ENCODE data around the gene NFATC2.
"Not testable (repeated sequence)": the region's sequence is repeated elsewhere in the genome, so short reads cannot be mapped to it uniquely, and the experiment has no call there.

Gene NFATC2

GRCh38 chr20:51579137-51579536 lies 36.6 kb upstream of the NFATC2 start:
- H3K4me1 ChIP-seq (ENCODE audit: control insufficient read depth, insufficient read depth, low read length, poor library complexity, severe bottlenecking): peaks cover 6% of the 10 kb centered on the region
- H3K36me3 ChIP-seq (ENCODE audit: control insufficient read depth, insufficient read depth, low read length): no peaks in the 10 kb centered on the region
- no peaks in the 10 kb centered on the region for H3K9me3 ChIP-seq (ENCODE audit: control insufficient read depth, low read length)
- H3K27ac ChIP-seq (ENCODE audit: low read depth, low read length, severe bottlenecking): no peak overlapping the region
- 80 to 81% methylated on average over 1 to 6 of the region's 8 CpGs for WGBS, 2 experiments (ENCODE audit: insufficient coverage in 2 of 2)
- no peak overlapping the region for H3K4me3 ChIP-seq (ENCODE audit: extremely low read depth, insufficient read depth, low read length, poor library complexity, severe bottlenecking)

GRCh38 chr20:51578145-51578459 lies 35.6 kb upstream of the NFATC2 start:
- WGBS, 2 experiments (ENCODE audit: insufficient coverage in 2 of 2): 93 to 100% methylated on average over 2 of the region's 2 CpGs
- Histone ChIP-seq H3K9me3 (ENCODE audit: control insufficient read depth, low read length) (no peaks in the 10 kb centered on the region), H3K36me3 (ENCODE audit: control insufficient read depth, insufficient read depth, low read length) (no peaks in the 10 kb centered on the region), H3K27ac (ENCODE audit: low read depth, low read length, severe bottlenecking) (no peak overlapping the region), H3K4me1 (ENCODE audit: control insufficient read depth, insufficient read depth, low read length, poor library complexity, severe bottlenecking) (peaks cover 6% of the 10 kb centered on the region), H3K4me3 (ENCODE audit: extremely low read depth, insufficient read depth, low read length, poor library complexity, severe bottlenecking) (no peak overlapping the region)

GRCh38 chr20:51577432-51578144 lies 35.1 kb upstream of the NFATC2 start:
- no peaks in the 10 kb centered on the region for H3K9me3 ChIP-seq (ENCODE audit: control insufficient read depth, low read length)
- H3K4me3 ChIP-seq (ENCODE audit: extremely low read depth, insufficient read depth, low read length, poor library complexity, severe bottlenecking): no peak overlapping the region
- H3K36me3 ChIP-seq (ENCODE audit: control insufficient read depth, insufficient read depth, low read length): no peaks in the 10 kb centered on the region
- no peak overlapping the region for H3K27ac ChIP-seq (ENCODE audit: low read depth, low read length, severe bottlenecking)
- H3K4me1 ChIP-seq (ENCODE audit: control insufficient read depth, insufficient read depth, low read length, poor library complexity, severe bottlenecking): peaks cover 6% of the 10 kb centered on the region
- 91 to 93% methylated on average over 6 to 11 of the region's 11 CpGs for WGBS, 2 experiments (ENCODE audit: insufficient coverage in 2 of 2)

- Histone ChIP-seq H3K9me3 (ENCODE audit: control insufficient read depth, low read length) (no peaks in the 10 kb centered on the region), H3K27ac (ENCODE audit: low read depth, low read length, severe bottlenecking) (no peak overlapping the region), H3K4me1 (ENCODE audit: control insufficient read depth, insufficient read depth, low read length, poor library complexity, severe bottlenecking) (peaks cover 6% of the 10 kb centered on the region), H3K4me3 (ENCODE audit: extremely low read depth, insufficient read depth, low read length, poor library complexity, severe bottlenecking) (no peak overlapping the region), H3K36me3 (ENCODE audit: control insufficient read depth, insufficient read depth, low read length) (no peaks in the 10 kb centered on the region)
- WGBS, 2 experiments (ENCODE audit: insufficient coverage in 2 of 2): 78 to 100% methylated on average over 2 of the region's 3 CpGs
Measured at GRCh38 chr20:51575486-51575885, 33.0 kb upstream of the NFATC2 start.

GRCh38 chr20:51574248-51575033 lies 31.9 kb upstream of the NFATC2 start:
- WGBS, 2 experiments (ENCODE audit: insufficient coverage in 2 of 2): 87 to 100% methylated on average over 4 to 5 of the region's 6 CpGs
- Histone ChIP-seq H3K4me3 (ENCODE audit: extremely low read depth, insufficient read depth, low read length, poor library complexity, severe bottlenecking) (no peak overlapping the region), H3K9me3 (ENCODE audit: control insufficient read depth, low read length) (no peaks in the 10 kb centered on the region), H3K4me1 (ENCODE audit: control insufficient read depth, insufficient read depth, low read length, poor library complexity, severe bottlenecking) (peaks cover 6% of the 10 kb centered on the region), H3K27ac (ENCODE audit: low read depth, low read length, severe bottlenecking) (no peak overlapping the region), H3K36me3 (ENCODE audit: control insufficient read depth, insufficient read depth, low read length) (no peaks in the 10 kb centered on the region)

GRCh38 chr20:51573576-51574243 lies 31.2 kb upstream of the NFATC2 start:
- H3K27ac ChIP-seq (ENCODE audit: low read depth, low read length, severe bottlenecking): no peak overlapping the region
- H3K4me3 ChIP-seq (ENCODE audit: extremely low read depth, insufficient read depth, low read length, poor library complexity, severe bottlenecking): no peak overlapping the region
- no peaks in the 10 kb centered on the region for H3K9me3 ChIP-seq (ENCODE audit: control insufficient read depth, low read length)
- peaks cover 3% of the 10 kb centered on the region for H3K4me1 ChIP-seq (ENCODE audit: control insufficient read depth, insufficient read depth, low read length, poor library complexity, severe bottlenecking)
- 87 to 89% methylated on average over 6 to 8 of the region's 8 CpGs for WGBS, 2 experiments (ENCODE audit: insufficient coverage in 2 of 2)
- no peaks in the 10 kb centered on the region for H3K36me3 ChIP-seq (ENCODE audit: control insufficient read depth, insufficient read depth, low read length)

GRCh38 chr20:51571460-51571794 lies 28.9 kb upstream of the NFATC2 start:
- H3K9me3 ChIP-seq (ENCODE audit: control insufficient read depth, low read length): no peaks in the 10 kb centered on the region
- H3K4me3 ChIP-seq (ENCODE audit: extremely low read depth, insufficient read depth, low read length, poor library complexity, severe bottlenecking): no peak overlapping the region
- no peaks in the 10 kb centered on the region for H3K4me1 ChIP-seq (ENCODE audit: control insufficient read depth, insufficient read depth, low read length, poor library complexity, severe bottlenecking)
- no peaks in the 10 kb centered on the region for H3K36me3 ChIP-seq (ENCODE audit: control insufficient read depth, insufficient read depth, low read length)
- 94 to 99% methylated on average over 4 of the region's 4 CpGs for WGBS, 2 experiments (ENCODE audit: insufficient coverage in 2 of 2)
- H3K27ac ChIP-seq (ENCODE audit: low read depth, low read length, severe bottlenecking): no peak overlapping the region

- WGBS, 2 experiments (ENCODE audit: insufficient coverage in 2 of 2): 69 to 77% methylated on average over 9 to 11 of the region's 16 CpGs
- H3K27ac ChIP-seq (ENCODE audit: low read depth, low read length, severe bottlenecking): no peak overlapping the region
Measured at GRCh38 chr20:51570739-51571459, 28.4 kb upstream of the NFATC2 start.

GRCh38 chr20:51569815-51570738 lies 27.6 kb upstream of the NFATC2 start:
- H3K36me3 ChIP-seq (ENCODE audit: control insufficient read depth, insufficient read depth, low read length): no peaks in the 10 kb centered on the region
- H3K4me3 ChIP-seq (ENCODE audit: extremely low read depth, insufficient read depth, low read length, poor library complexity, severe bottlenecking): no peak overlapping the region
- WGBS, 2 experiments (ENCODE audit: insufficient coverage in 2 of 2): 89 to 94% methylated on average over 20 to 23 of the region's 25 CpGs
- H3K4me1 ChIP-seq (ENCODE audit: control insufficient read depth, insufficient read depth, low read length, poor library complexity, severe bottlenecking): no peaks in the 10 kb centered on the region
- H3K9me3 ChIP-seq (ENCODE audit: control insufficient read depth, low read length): no peaks in the 10 kb centered on the region
- H3K27ac ChIP-seq (ENCODE audit: low read depth, low read length, severe bottlenecking): no peak overlapping the region

More at GRCh38 chr20:51570739-51571459, 28.4 kb upstream of the NFATC2 start:
- Histone ChIP-seq H3K9me3 (ENCODE audit: control insufficient read depth, low read length) (no peaks in the 10 kb centered on the region), H3K4me3 (ENCODE audit: extremely low read depth, insufficient read depth, low read length, poor library complexity, severe bottlenecking) (no peak overlapping the region), H3K4me1 (ENCODE audit: control insufficient read depth, insufficient read depth, low read length, poor library complexity, severe bottlenecking) (no peaks in the 10 kb centered on the region), H3K36me3 (ENCODE audit: control insufficient read depth, insufficient read depth, low read length) (no peaks in the 10 kb centered on the region)

- H3K9me3 ChIP-seq (ENCODE audit: control insufficient read depth, low read length): not testable (repeated sequence)
- WGBS, 2 experiments (ENCODE audit: insufficient coverage in 2 of 2): 88% methylated on average over 1 of the region's 3 CpGs; no CpG with 5 or more reads in 1 of the 2 experiments
Measured at GRCh38 chr20:51568533-51568932, 26.0 kb upstream of the NFATC2 start.

More at GRCh38 chr20:51568533-51568932, 26.0 kb upstream of the NFATC2 start:
- not testable (repeated sequence) for H3K4me3 ChIP-seq (ENCODE audit: extremely low read depth, insufficient read depth, low read length, poor library complexity, severe bottlenecking); H3K27ac ChIP-seq (ENCODE audit: low read depth, low read length, severe bottlenecking); H3K4me1 ChIP-seq (ENCODE audit: control insufficient read depth, insufficient read depth, low read length, poor library complexity, severe bottlenecking); H3K36me3 ChIP-seq (ENCODE audit: control insufficient read depth, insufficient read depth, low read length)
